GM19351 (cell line): ENCODE data around the gene HHLA2.

Experiments used
- ATAC-seq: cut with Tn5 transposase; IDR thresholded peaks from one replicate; pipeline ENCODE4 v1.9.1; 2021; ENCODE audit warnings: mild to moderate bottlenecking, moderate library complexity; ENCODE audit not compliant: unreplicated experiment

HHLA2 gene

DNA sequence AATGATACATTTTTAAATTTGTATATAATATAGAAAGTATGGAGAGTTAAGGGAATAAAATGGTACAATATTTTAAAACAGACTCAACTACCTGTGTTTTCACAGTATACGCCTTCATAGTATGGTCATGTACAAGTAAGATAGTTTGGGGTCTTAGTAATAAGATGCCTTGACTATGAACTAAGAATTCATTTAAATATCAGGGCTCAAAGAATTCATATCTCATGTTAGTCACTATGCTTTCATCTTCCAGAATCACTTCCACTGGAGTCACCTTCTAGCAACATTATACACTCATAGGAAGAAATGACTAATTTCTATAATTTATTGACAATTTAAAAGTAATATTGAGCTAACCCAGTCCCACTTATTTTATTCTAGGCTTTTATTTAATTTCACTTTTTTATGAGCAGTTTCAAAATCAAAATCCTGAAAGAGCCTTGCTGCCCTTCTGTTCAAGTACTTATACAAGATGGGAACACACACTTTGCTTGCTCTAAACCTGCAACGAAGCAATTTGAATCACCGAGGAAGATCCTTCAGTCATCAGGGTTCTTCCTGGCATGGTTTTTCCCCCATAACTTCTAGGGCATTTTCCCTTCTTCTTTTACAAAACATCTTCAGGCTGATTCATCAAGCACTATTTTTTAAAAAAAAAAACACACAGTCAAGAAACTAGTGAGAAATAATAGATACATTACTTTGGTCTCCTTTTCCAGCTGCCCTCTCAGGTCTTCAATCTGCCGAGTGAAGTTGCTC is 119.9 kb downstream of the HHLA2 start:
- no peak for ATAC-seq

DNA sequence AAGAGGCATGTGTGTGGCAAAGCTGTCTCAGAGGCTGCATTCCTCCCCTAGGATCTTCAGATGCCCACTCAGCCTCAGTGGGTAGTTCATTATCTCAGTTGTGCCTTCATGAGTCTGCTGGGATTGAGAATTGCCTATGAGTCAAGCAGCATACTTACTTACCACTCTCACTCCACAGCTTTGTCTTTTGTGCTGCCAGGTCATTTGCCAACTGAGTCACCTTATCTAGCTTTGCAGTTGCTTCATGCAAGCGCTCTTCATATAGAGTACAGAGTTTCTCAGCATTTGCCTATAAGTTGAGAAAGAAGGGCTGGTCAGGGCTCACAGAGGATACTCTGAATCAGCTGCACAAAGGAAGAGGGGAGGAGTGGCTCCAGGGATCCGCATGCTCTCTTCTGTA is 124.6 kb downstream of the HHLA2 start:
- ATAC-seq: no peak
